D721Med (cell line): ENCODE results near the gene GDA.

Experiments
- DNase-seq: peaks from one replicate; pipeline ENCODE4 v3.0.0; 2011; ENCODE audit warnings: low spot score; ENCODE audit not compliant: insufficient read length
- FAIRE-seq: peaks from 2 replicates; lab custom pipeline; 2011; peaks lifted over from hg19 to GRCh38; lab: Jason Lieb, UNC
- CTCF ChIP-seq: IDR thresholded peaks from 2 replicates; pipeline ENCODE4 v1.5.1; 2012; ENCODE audit warnings: mild to moderate bottlenecking, control low read depth; ENCODE audit not compliant: insufficient read depth; ENCODE audit errors: missing control alignments

The GDA gene

GRCh38 chr9:72158680-72159079 lies 9.4 kb downstream of the GDA start:
- FAIRE-seq: no peak
- TF ChIP-seq CTCF: no peak
- DNase-seq: no peak

DNA sequence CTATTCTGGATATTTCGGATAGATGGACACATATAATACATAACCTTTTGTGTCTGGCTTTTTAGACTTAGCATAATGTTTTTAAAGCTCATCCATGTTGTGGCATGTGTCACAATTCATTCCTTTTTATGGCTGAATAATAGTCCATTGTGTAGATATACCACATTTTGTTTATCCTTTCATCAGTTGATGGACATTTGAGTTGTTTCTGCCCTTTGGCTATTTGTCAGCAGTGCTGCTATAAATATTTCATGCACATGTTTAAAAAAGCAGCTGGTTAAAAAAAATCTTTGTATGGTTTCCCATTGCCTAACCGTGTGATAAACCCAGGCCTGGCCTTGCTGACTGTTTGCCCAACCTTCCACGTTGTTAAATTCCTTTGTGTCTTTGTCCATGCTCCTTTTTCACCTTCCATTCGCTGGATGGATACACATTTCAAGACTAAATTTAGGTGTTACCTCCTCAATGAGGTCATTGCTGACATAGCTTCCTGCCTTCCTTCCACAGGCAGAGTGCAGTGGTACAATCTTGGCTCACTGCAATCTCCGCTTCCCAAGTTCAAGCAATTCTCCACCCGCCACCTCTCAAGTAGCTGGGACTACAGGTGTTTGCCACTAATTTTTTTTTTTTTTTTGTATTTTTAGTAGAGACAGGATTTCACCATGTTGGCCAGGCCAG lies 11.3 kb downstream of the GDA start:
- DNase-seq (no peak), FAIRE-seq (no peak)
- TF ChIP-seq CTCF: no peak

- DNase-seq (no peak), FAIRE-seq (no peak)
- TF ChIP-seq CTCF: no peak
Measured at GRCh38 chr9:72165326-72165725, 16.1 kb downstream of the GDA start.

DNA sequence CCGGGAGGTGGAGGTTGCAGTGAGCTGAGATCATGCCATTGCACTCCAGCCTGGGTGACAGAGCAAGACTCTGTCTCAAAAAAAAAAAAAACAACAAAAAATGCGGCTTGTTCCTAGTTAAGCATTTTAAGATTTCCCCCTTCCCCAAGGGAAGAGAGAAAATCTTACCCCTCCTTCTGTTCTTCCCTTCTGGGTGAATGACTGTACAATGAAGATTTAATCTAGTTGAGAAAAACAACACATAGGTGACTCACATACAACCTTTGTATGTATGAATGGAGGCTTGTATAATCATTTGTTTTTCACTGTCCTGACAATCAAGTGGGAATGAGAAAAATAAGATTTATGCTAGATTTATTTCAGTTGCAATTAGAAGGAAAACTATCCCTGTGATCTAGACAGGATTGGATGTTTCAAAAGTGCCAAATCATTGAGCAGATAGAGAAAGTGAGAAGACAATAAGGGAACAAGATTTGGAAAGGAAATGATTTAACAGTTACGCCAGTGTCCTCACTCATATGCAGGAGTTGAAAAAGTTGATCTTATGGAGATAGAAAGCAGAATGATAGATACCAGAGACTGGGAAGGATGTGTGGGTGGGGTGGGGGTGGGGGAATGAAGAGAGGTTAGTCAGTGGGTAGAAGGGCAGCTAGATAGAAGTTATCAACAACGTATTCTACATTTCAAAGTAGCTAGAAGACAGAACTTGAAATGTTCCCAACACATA lies 16.7 kb downstream of the GDA start:
- DNase-seq (no peak), FAIRE-seq (no peak)
- TF ChIP-seq CTCF: no peak

DNA sequence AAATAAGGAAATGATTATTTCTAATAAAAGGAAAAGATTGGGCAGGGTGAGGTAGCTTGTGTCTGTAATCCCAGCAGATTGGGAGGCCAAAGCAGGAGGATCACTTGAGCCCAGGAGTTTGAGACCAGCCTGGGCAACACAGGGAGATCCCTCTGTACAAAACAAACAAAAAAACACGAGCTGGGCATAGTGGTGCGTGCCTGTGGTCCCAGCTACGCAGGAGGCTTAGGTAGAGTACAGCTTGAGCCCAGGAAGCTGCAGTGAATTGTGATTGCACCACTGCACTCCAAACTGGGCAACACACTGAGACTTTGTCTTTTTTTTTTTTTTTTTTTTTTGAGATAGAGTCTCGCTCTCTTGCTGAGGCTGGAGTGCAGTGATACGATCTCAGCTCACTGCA lies 18.8 kb downstream of the GDA start:
- DNase-seq (no peak), FAIRE-seq (no peak)
- no peak for TF ChIP-seq CTCF

GRCh38 chr9:72169178-72169577 lies 19.9 kb downstream of the GDA start:
- no peak for DNase-seq
- TF ChIP-seq CTCF: no peak
- no peak for FAIRE-seq

- TF ChIP-seq CTCF: no peak
- DNase-seq (no peak), FAIRE-seq (no peak)
Measured at GRCh38 chr9:72173080-72173479, 23.8 kb downstream of the GDA start.
